ENCODE results near the gene NEK8. TPM values are rescaled to one million over a fixed set of nuclear protein-coding genes. Genes with fewer than 3 reads are reported as not detected.

Gene NEK8
- total and polyA plus RNA-seq, 4 donors = 5.1 to 14.7 (median 7.4) TPM

- H3K9ac ChIP-seq (ENCODE audit: insufficient read depth in 1 of 2, low read length in 2 of 2) = no peak overlapping the region
- no peak overlapping the region for H3K4me3 ChIP-seq
- ATAC-seq (ENCODE audit: insufficient read depth, low FRiP score) = no peak
- no peaks in the 10 kb centered on the region for H3K9me3 ChIP-seq (ENCODE audit: control insufficient read depth in 4 of 4, insufficient read depth in 3 of 4, low read length in 3 of 4)
- no peak overlapping the region for H3K27ac ChIP-seq (ENCODE audit: low read depth in 1 of 2, low read length in 1 of 2)
- peaks cover 0 to 41% (median 26%) of the 10 kb centered on the region in 4 donors for H3K36me3 ChIP-seq (ENCODE audit: control insufficient read depth in 4 of 4, insufficient read depth in 4 of 4, low read length in 4 of 4)
- no peak for TF ChIP-seq CTCF (IDR thresholded peaks at IDR 0.05; ENCODE audit: control extremely low read depth, extremely low read depth)
- DNase-seq = no peak
- 95% methylated on average over 10 of the region's 10 CpGs for WGBS, 2 donors
- H3K4me1 ChIP-seq (ENCODE audit: control insufficient read depth in 5 of 5, insufficient read depth in 5 of 5, low read length in 5 of 5) = peaks cover 0 to 27% (median 9%) of the 10 kb centered on the region in 5 donors
- H3K27me3 ChIP-seq (ENCODE audit: control insufficient read depth in 3 of 3, insufficient read depth in 3 of 3, low read length in 2 of 3) = no peaks in the 10 kb centered on the region
These were observed 23.2 kb downstream of the NEK8 start for GRCh38 chr17:28751600-28752366.

- Histone ChIP-seq H3K27ac (ENCODE audit: low read depth in 1 of 2, low read length in 1 of 2) (no peak overlapping the region), H3K4me1 (ENCODE audit: control insufficient read depth in 5 of 5, insufficient read depth in 5 of 5, low read length in 5 of 5) (peaks cover 0 to 6% (median 4%) of the 10 kb centered on the region in 5 donors), H3K27me3 (ENCODE audit: control insufficient read depth in 3 of 3, insufficient read depth in 3 of 3, low read length in 2 of 3) (no peaks in the 10 kb centered on the region), H3K4me3 (no peak overlapping the region), H3K9me3 (ENCODE audit: control insufficient read depth in 4 of 4, insufficient read depth in 3 of 4, low read length in 3 of 4) (no peaks in the 10 kb centered on the region), H3K36me3 (ENCODE audit: control insufficient read depth in 4 of 4, insufficient read depth in 4 of 4, low read length in 4 of 4) (peaks cover 0 to 27% (median 15%) of the 10 kb centered on the region in 4 donors), H3K9ac (ENCODE audit: insufficient read depth in 1 of 2, low read length in 2 of 2) (no peak overlapping the region)
- 87 to 92% methylated on average over 7 of the region's 7 CpGs for WGBS, 2 donors
- DNase-seq (no peak), ATAC-seq (ENCODE audit: insufficient read depth, low FRiP score) (no peak)
- no peak for TF ChIP-seq CTCF (IDR thresholded peaks at IDR 0.05; ENCODE audit: control extremely low read depth, extremely low read depth)
These were observed 26.9 kb downstream of the NEK8 start for GRCh38 chr17:28755486-28755885.

- no peak for TF ChIP-seq CTCF (IDR thresholded peaks at IDR 0.05; ENCODE audit: control extremely low read depth, extremely low read depth)
- peaks cover 0 to 11% (median 4%) of the 10 kb centered on the region in 5 donors for H3K4me1 ChIP-seq (ENCODE audit: control insufficient read depth in 5 of 5, insufficient read depth in 5 of 5, low read length in 5 of 5)
- no peaks in the 10 kb centered on the region for H3K27me3 ChIP-seq (ENCODE audit: control insufficient read depth in 3 of 3, insufficient read depth in 3 of 3, low read length in 2 of 3)
- H3K27ac ChIP-seq (ENCODE audit: low read depth in 1 of 2, low read length in 1 of 2) = no peak overlapping the region
- no peaks in the 10 kb centered on the region for H3K9me3 ChIP-seq (ENCODE audit: control insufficient read depth in 4 of 4, insufficient read depth in 3 of 4, low read length in 3 of 4)
- H3K36me3 ChIP-seq (ENCODE audit: control insufficient read depth in 4 of 4, insufficient read depth in 4 of 4, low read length in 4 of 4) = peaks cover 0 to 20% (median 12%) of the 10 kb centered on the region in 4 donors
- peak in 1 of 3 donors; percentile 22 for DNase-seq
- H3K9ac ChIP-seq (ENCODE audit: insufficient read depth in 1 of 2, low read length in 2 of 2) = no peak overlapping the region
- 78 to 80% methylated on average over 5 of the region's 5 CpGs for WGBS, 2 donors
- no peak overlapping the region for H3K4me3 ChIP-seq
- ATAC-seq (ENCODE audit: insufficient read depth, low FRiP score) = no peak
These were observed 27.6 kb downstream of the NEK8 start for GRCh38 chr17:28756049-28756804.

Data from lung (tissue), 12 donors.